CD4-positive, alpha-beta T cell treated with Interleukin-15 for 4 hours (primary cell): ENCODE measurements around the gene UTF1.
"Not testable (repeated sequence)": the region's sequence is repeated elsewhere in the genome, so short reads cannot be mapped to it uniquely, and the experiment has no call there.

Experiments
- DNase-seq: peaks from one replicate; pipeline ENCODE4 v3.0.0-alpha.2; 2020; ENCODE audit warnings: low spot score

UTF1 gene

GRCh38 chr10:133265052-133265451, 35.0 kb downstream of the UTF1 start:
- not testable (repeated sequence) for DNase-seq

GRCh38 chr10:133266056-133266795, 36.2 kb downstream of the UTF1 start:
- no peak for DNase-seq

GRCh38 chr10:133267293-133267692, 37.3 kb downstream of the UTF1 start:
- DNase-seq: no peak

- no peak for DNase-seq
Measured at GRCh38 chr10:133267829-133268228, 37.8 kb downstream of the UTF1 start.

- no peak for DNase-seq
Measured at GRCh38 chr10:133268532-133268931, 38.5 kb downstream of the UTF1 start.

GRCh38 chr10:133269367-133269766, 39.4 kb downstream of the UTF1 start:
- DNase-seq: no peak

GRCh38 chr10:133270204-133270603, 40.2 kb downstream of the UTF1 start:
- no peak for DNase-seq

- no peak for DNase-seq
Measured at GRCh38 chr10:133270773-133271297, 40.8 kb downstream of the UTF1 start.

- DNase-seq: no peak
Measured at GRCh38 chr10:133271521-133272300, 41.7 kb downstream of the UTF1 start.

GRCh38 chr10:133272301-133272963, 42.4 kb downstream of the UTF1 start:
- no peak for DNase-seq

- DNase-seq: no peak
Measured at GRCh38 chr10:133272964-133273420, 43.0 kb downstream of the UTF1 start.

GRCh38 chr10:133273534-133274143, 43.6 kb downstream of the UTF1 start:
- no peak for DNase-seq

- peak; percentile 84 for DNase-seq
Measured at GRCh38 chr10:133274751-133275683, 45.0 kb downstream of the UTF1 start.

GRCh38 chr10:133275684-133276092, 45.7 kb downstream of the UTF1 start:
- DNase-seq: peak; percentile 46

GRCh38 chr10:133276100-133276434, 46.0 kb downstream of the UTF1 start:
- DNase-seq: no peak

GRCh38 chr10:133276435-133277201, 46.6 kb downstream of the UTF1 start, which contains the start of gene ADAM8:
TSS of gene ADAM8 (minus strand) at chr10:133276868. CDS start at chr10:133276817, 51 bp downstream.
- peak; percentile 64 for DNase-seq

- no peak for DNase-seq
Measured at GRCh38 chr10:133277277-133277992, 47.4 kb downstream of the UTF1 start.

GRCh38 chr10:133277993-133278576, 48.1 kb downstream of the UTF1 start:
- no peak for DNase-seq
